CD14-positive monocyte (primary cell): ENCODE data around the gene CCDC106. TPM values are rescaled to one million over a fixed set of nuclear protein-coding genes. Genes with fewer than 3 reads are reported as not detected.

ENCODE experiments used
- DNase-seq, 3 donors: peaks; one replicate each; pipeline ENCODE4 v3.0.0-alpha.2; 2011 to 2022
- H2AFZ ChIP-seq: 2 replicates; pipeline ENCODE4 v1.6.0; 2012; ENCODE audit warnings: mild to moderate bottlenecking, low read depth, low read length, inconsistent platforms; ENCODE audit not compliant: insufficient read depth, poor library complexity, severe bottlenecking
- H3K27ac ChIP-seq, 2 donors: 1 replicate in 1 of 2; 2 replicates in 1 of 2; pipeline ENCODE4 v1.5.1; 2012 to 2013; ENCODE audit warnings: low read length in 2 of 2, control low read depth in 1 of 2, inconsistent platforms in 1 of 2, low read depth in 1 of 2, mild to moderate bottlenecking in 1 of 2
- H3K27me3 ChIP-seq, 2 donors: one replicate each; pipeline versions ENCODE4 v1.6.0 to v1.6.1; 2011 to 2013; ENCODE audit warnings: low read length in 2 of 2; ENCODE audit not compliant: control insufficient read depth in 2 of 2, insufficient read depth in 2 of 2
- H3K36me3 ChIP-seq, 2 donors: replicated peaks in 1 of 2; 1 replicate in 1 of 2; 2 replicates in 1 of 2; pipeline versions ENCODE4 v1.5.1 to v1.6.1; 2012 to 2013; ENCODE audit warnings: low read length in 2 of 2, control low read depth in 1 of 2, inconsistent platforms in 1 of 2, mild to moderate bottlenecking in 1 of 2; ENCODE audit not compliant: insufficient read depth in 2 of 2, control insufficient read depth in 1 of 2
- H3K4me1 ChIP-seq, 2 donors: 1 replicate in 1 of 2; 2 replicates in 1 of 2; pipeline versions ENCODE4 v1.5.1 to v1.6.1; 2012 to 2013; ENCODE audit warnings: low read length in 2 of 2, control low read depth in 1 of 2, inconsistent platforms in 1 of 2, mild to moderate bottlenecking in 1 of 2, moderate library complexity in 1 of 2; ENCODE audit not compliant: insufficient read depth in 2 of 2, control insufficient read depth in 1 of 2
- H3K4me2 ChIP-seq: replicated peaks from 2 replicates; pipeline ENCODE3; 2012; ENCODE audit warnings: low read length, moderate library complexity, mild to moderate bottlenecking; ENCODE audit not compliant: poor library complexity, severe bottlenecking; ENCODE audit errors: extremely low read depth
- H3K4me3 ChIP-seq, 3 experiments: fragments of 200-600 bp in 1 of 3; sonication (generic) in 1 of 3; replicated peaks in 1 of 3; 1 replicate in 2 of 3; 2 replicates in 1 of 3; pipeline ENCODE4 v1.5.1; 2011 to 2013; ENCODE audit warnings: low read length in 3 of 3, mild to moderate bottlenecking in 3 of 3, control low read depth in 2 of 3, low read depth in 2 of 3, inconsistent platforms in 1 of 3, moderate library complexity in 1 of 3
- H3K79me2 ChIP-seq: 2 replicates; pipeline ENCODE4 v1.6.0; 2012; ENCODE audit warnings: mild to moderate bottlenecking, control low read depth, inconsistent platforms, low read length, moderate library complexity; ENCODE audit not compliant: insufficient read depth
- H3K9ac ChIP-seq: 2 replicates; pipeline ENCODE4 v1.6.0; 2017; ENCODE audit warnings: low read length, mild to moderate bottlenecking; ENCODE audit not compliant: insufficient read depth, poor library complexity, severe bottlenecking
- H3K9me3 ChIP-seq, 2 donors: replicated peaks in 1 of 2; 1 replicate in 1 of 2; 2 replicates in 1 of 2; pipeline versions ENCODE4 v1.5.1 to v1.6.1; 2012 to 2013; ENCODE audit warnings: low read length in 2 of 2, control low read depth in 1 of 2; ENCODE audit not compliant: control insufficient read depth in 1 of 2, insufficient read depth in 1 of 2
- H4K20me1 ChIP-seq: 2 replicates; pipeline ENCODE4 v1.6.0; 2012; ENCODE audit warnings: mild to moderate bottlenecking, low read length, control low read depth, moderate library complexity; ENCODE audit not compliant: insufficient read depth
- H3K27ac Mint-ChIP-seq, 7 donors: one replicate each; pipeline ENCODE4 v1.8.0; 2020; ENCODE audit warnings: mild to moderate bottlenecking in 7 of 7, mixed read lengths in 7 of 7, moderate library complexity in 6 of 7, inconsistent platforms in 2 of 7
- H3K27me3 Mint-ChIP-seq, 3 donors: one replicate each; pipeline ENCODE4 v1.8.0; 2021 to 2022; ENCODE audit warnings: low read depth in 3 of 3, mild to moderate bottlenecking in 3 of 3, mixed read lengths in 3 of 3, moderate library complexity in 3 of 3, inconsistent platforms in 1 of 3
- H3K36me3 Mint-ChIP-seq, 2 donors: one replicate each; pipeline ENCODE4 v1.8.0; 2020; ENCODE audit warnings: mixed read lengths in 2 of 2, inconsistent platforms in 1 of 2, mild to moderate bottlenecking in 1 of 2
- H3K4me1 Mint-ChIP-seq: one replicate; pipeline ENCODE4 v1.8.0; 2020; ENCODE audit warnings: mild to moderate bottlenecking, mixed read lengths
- H3K4me3 Mint-ChIP-seq, 2 donors: one replicate each; pipeline ENCODE4 v1.8.0; 2020; ENCODE audit warnings: mild to moderate bottlenecking in 2 of 2, mixed read lengths in 2 of 2, moderate library complexity in 1 of 2
- H3K9me3 Mint-ChIP-seq, 7 donors: one replicate each; pipeline ENCODE4 v1.8.0; 2020 to 2022; ENCODE audit warnings: mixed read lengths in 7 of 7, mild to moderate bottlenecking in 6 of 7, moderate library complexity in 6 of 7, inconsistent platforms in 2 of 7
- WGBS: methylation state at CpG from one replicate; pipeline ENCODE4 v1.1.5; 2013; ENCODE audit warnings: missing lambda C conversion rate; ENCODE audit not compliant: insufficient coverage; 5-methylcytosine and 5-hydroxymethylcytosine counted together
- intact Hi-C, 2 donors: fragments of 100-400 bp; cut with micrococcal nuclease; formaldehyde crosslinking; loops; one replicate each; pipeline versions ENCODE4 v1.15.0 to v1.15.1; 2023
- polyA plus RNA-seq, 3 donors: library from polyadenylated mRNA; depleted of rRNA in 1 of 3; unstranded in 2 of 3; stranded (reverse) in 1 of 3; fragments of 300-500 nt in 2 of 3; fragments of >200 nt in 1 of 3; fragmentation: Illumina TruSeq in 2 of 3; gene quantifications; 1 replicate in 2 of 3; 2 replicates in 1 of 3; pipeline ENCODE4 v1.2.3, GENCODE V29; 2012 to 2021
- TF ChIP-seq, protein P1 (sequence below): fragments of 200-600 bp; IDR thresholded peaks from one replicate; pipeline ENCODE4 v1.8.0; 2022; ENCODE audit warnings: antibody characterized with exemption, mild to moderate bottlenecking

The CCDC106 gene
- polyA plus RNA-seq, 3 donors = 0.74 to 2.4 (median 1.2) TPM

DNA sequence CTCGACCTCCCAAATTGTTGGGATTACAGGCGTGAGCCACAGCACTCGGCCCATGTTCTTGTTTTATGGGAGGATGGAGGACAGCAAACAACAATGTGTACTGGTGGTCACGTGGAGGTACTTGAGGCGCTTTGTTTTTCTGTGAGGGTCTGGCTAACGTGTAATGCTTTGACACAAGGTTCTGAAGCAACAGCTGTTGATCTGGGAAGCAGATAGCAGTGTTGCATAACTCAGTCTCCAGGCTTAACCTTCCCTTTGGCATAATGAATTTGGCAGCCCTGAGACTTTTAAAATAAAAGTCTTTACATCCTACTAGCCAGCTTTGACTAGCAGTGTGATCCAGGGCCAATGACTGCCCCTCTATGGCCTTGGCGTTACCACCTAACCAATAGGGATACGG is 14.2 kb upstream of the CCDC106 start:
- peaks cover 34% of the 10 kb centered on the region for H3K79me2 ChIP-seq
- TF ChIP-seq, protein P1, sequence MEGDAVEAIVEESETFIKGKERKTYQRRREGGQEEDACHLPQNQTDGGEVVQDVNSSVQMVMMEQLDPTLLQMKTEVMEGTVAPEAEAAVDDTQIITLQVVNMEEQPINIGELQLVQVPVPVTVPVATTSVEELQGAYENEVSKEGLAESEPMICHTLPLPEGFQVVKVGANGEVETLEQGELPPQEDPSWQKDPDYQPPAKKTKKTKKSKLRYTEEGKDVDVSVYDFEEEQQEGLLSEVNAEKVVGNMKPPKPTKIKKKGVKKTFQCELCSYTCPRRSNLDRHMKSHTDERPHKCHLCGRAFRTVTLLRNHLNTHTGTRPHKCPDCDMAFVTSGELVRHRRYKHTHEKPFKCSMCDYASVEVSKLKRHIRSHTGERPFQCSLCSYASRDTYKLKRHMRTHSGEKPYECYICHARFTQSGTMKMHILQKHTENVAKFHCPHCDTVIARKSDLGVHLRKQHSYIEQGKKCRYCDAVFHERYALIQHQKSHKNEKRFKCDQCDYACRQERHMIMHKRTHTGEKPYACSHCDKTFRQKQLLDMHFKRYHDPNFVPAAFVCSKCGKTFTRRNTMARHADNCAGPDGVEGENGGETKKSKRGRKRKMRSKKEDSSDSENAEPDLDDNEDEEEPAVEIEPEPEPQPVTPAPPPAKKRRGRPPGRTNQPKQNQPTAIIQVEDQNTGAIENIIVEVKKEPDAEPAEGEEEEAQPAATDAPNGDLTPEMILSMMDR = no peak
- H3K4me2 ChIP-seq = peak overlapping the region; percentile 85
- DNase-seq = peak in 1 of 3 donors; percentile 31
- H3K4me3 ChIP-seq = peak overlapping the region in 1 of 3 experiments; percentile 86
- H3K27ac Mint-ChIP-seq = peak overlapping the region in 6 of 7 donors; percentile 40 to 100 (median 100)
- peaks cover 10 to 15% of the 10 kb centered on the region in 2 donors for H3K36me3 Mint-ChIP-seq
- no peaks in the 10 kb centered on the region for H3K36me3 ChIP-seq
- H3K9me3 ChIP-seq = no peaks in the 10 kb centered on the region
- intact Hi-C loops = loop anchor here (2.0 to 10.0 kb wide), 4 partner anchors 41 to 181 kb away; partner anchors contain the start of genes EPN1 (in 1 of the 2) and ZNF579 (in 1 of the 2)
- H3K4me3 Mint-ChIP-seq = peak overlapping the region in 1 of 2 donors; percentile 100
- H3K9me3 Mint-ChIP-seq = no peaks in the 10 kb centered on the region
- H4K20me1 ChIP-seq = no peaks in the 10 kb centered on the region
- peaks cover 57% of the 10 kb centered on the region for H3K4me1 Mint-ChIP-seq
- peaks cover 28 to 41% of the 10 kb centered on the region in 2 donors for H3K4me1 ChIP-seq
- no peak overlapping the region for H3K9ac ChIP-seq
- H3K27me3 ChIP-seq = no peaks in the 10 kb centered on the region
- H3K27ac ChIP-seq = peak overlapping the region; percentile 89 to 100
- 40% methylated on average over 8 of the region's 8 CpGs for whole genome bisulfite sequencing
- H2AFZ ChIP-seq = peak overlapping the region; percentile 67
- H3K27me3 Mint-ChIP-seq = peaks cover 0 to 6% (median 3%) of the 10 kb centered on the region in 3 donors

DNA sequence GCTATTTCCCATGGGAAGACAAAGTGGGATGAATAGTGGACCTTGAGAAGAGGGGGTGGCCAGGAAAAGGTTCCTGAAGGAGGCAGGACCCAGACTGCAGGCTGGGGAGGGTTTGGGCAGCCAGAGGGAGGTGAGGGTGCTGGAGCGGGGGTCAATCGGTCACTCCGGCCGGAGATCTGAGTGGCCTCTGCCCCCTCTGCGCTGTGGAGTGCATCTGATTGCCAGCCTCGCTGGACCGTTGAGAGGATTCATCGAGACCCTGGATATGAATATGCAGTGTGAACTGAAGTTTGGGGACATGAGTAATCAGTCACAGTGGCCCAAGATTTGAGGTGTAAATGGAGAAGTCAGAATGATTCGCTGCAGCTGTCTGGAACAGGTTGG is 12.7 kb upstream of the CCDC106 start:
- Histone ChIP-seq H3K9me3 (peaks cover 0 to 3% of the 10 kb centered on the region in 2 donors), H3K36me3 (no peaks in the 10 kb centered on the region)
- 17% methylated on average over 8 of the region's 9 CpGs for WGBS

More for the DNA sequence above, 12.7 kb upstream of the CCDC106 start:
- intact Hi-C loops = loop anchor here in 1 of 2 donors (2.0 to 10.0 kb wide), 2 partner anchors 39 to 179 kb away; partner anchors contain the start of gene EPN1
- H3K9me3 Mint-ChIP-seq = peaks cover 0 to 5% (median 0%) of the 10 kb centered on the region in 7 donors
- H3K4me3 Mint-ChIP-seq = peak overlapping the region; percentile 100
- Histone ChIP-seq H2AFZ (peak overlapping the region; percentile 67), H4K20me1 (peaks cover 6% of the 10 kb centered on the region), H3K4me3 (peak overlapping the region; percentile 86 to 90 (median 89)), H3K79me2 (peaks cover 34% of the 10 kb centered on the region), H3K4me2 (peak overlapping the region; percentile 85), H3K27me3 (no peaks in the 10 kb centered on the region), H3K27ac (peak overlapping the region; percentile 89 to 100), H3K9ac (peak overlapping the region; percentile 98), H3K4me1 (peaks cover 36 to 54% of the 10 kb centered on the region in 2 donors)
- H3K4me1 Mint-ChIP-seq = peaks cover 67% of the 10 kb centered on the region
- TF ChIP-seq, protein P1 = no peak
- peaks cover 12 to 15% of the 10 kb centered on the region in 2 donors for H3K36me3 Mint-ChIP-seq
- H3K27ac Mint-ChIP-seq = peak overlapping the region; percentile 99 to 100 (median 100)
- H3K27me3 Mint-ChIP-seq = peaks cover 0 to 8% (median 3%) of the 10 kb centered on the region in 3 donors
- DNase-seq = peak; percentile 60 to 81 (median 61)
